ENCODE data around the gene SYNPR.
"Not testable (repeated sequence)": the region's sequence is repeated elsewhere in the genome, so short reads cannot be mapped to it uniquely, and the experiment has no call there.

The SYNPR gene

DNA sequence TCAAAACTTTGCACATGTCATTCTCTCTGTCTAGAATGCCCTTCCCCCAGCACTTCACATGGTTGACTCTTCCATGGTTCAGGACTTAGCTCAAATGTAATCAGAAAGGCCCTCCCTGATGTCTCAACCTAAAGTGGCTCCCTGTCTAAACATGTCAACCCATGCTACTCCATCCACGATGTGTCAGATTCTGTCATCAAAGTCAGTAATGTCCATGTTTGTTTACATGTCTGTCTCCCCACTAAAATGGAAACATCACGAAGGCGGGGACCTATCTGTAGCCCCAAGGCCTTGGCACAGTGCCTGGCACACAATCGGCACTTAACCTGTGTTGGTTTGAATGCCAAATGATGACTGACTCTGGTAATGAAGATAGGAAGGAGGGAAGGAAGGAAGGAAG is 353.6 kb downstream of the SYNPR start:
- no peak for DNase-seq (ENCODE audit: low spot score)

DNA sequence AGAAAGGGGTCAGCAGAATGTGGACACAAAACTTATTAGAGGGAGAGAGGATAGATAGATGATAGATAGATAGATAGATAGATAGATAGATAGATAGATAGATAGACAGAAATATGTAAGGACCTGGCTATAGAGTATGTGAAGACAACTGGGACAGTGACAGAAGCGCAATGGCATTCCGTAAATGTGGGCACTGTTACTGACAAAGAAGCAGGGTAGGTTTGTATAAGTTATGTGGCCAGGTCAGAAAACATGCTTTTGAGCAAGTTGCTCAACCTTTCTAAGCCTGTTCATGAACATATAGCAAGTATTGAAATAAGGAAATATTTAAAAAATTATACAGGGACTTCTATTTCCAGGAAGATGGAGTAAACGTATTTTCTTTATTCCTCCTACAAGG is 357.1 kb downstream of the SYNPR start:
- DNase-seq (ENCODE audit: low spot score): no peak

DNA sequence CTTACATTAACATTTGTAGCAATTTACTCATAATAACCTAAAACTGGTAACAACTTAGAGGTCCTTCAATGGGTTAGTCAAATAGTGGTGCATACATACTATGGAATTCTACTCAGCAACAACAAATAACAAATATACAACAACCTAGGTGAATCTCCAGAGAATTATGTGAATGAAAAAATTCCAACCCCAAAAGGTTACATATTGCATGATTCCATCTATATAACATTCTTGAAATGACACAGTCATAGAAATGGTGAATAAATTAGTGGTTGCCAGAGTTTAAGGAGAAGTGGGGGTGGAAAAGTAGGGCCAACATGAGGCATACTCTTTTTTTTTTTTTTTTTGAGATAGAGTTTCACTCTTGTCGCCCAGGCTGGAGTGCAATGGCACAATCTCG is 361.7 kb downstream of the SYNPR start:
- DNase-seq (ENCODE audit: low spot score): no peak

DNA sequence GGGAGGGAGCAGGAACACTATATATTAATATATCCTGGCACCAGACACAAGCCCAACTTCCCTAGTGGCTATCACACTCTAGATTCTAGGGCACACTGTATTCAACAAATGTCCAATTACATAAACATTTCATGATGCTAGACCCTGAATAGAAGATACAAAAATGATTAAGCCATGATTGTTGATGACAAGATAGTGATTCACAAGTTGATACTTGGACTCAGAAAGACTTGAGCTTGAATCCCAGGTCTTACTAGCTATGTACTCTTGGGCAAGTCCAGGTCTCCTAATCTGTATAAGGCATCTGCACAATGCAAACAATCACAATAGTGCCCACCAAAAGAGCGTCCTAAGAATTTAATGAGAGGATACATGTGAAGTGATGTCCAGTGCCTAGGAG is 364.4 kb downstream of the SYNPR start:
- DNase-seq (ENCODE audit: low spot score): no peak

DNA sequence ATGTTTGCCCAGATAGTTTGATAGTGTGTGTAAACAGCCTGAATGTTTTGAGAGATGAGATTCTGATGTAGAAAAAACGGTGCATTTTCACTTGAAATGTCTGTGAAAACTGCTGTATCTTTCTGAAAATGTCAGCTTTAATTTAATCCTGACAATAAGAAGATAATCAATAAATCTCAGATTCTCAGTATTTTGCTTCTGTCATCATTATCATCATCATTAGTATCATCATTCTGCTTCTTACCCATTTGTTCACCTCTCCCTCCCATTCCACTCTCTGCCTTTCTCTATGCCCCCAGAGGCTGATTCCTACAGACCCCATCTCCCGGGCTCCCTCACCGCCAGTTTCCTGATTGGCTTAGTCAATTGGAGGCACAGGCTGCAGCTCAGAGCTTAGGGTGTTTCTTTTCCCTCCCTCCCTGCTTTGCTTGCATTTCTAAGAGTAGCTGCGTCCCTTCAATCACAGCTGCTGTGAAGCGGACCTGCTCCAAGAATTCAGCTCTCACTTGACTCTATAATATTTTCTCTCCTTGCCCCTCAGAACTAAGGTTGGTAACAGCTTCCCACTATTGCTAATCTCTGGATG is 366.2 kb downstream of the SYNPR start:
- no peak for DNase-seq (ENCODE audit: low spot score)

DNA sequence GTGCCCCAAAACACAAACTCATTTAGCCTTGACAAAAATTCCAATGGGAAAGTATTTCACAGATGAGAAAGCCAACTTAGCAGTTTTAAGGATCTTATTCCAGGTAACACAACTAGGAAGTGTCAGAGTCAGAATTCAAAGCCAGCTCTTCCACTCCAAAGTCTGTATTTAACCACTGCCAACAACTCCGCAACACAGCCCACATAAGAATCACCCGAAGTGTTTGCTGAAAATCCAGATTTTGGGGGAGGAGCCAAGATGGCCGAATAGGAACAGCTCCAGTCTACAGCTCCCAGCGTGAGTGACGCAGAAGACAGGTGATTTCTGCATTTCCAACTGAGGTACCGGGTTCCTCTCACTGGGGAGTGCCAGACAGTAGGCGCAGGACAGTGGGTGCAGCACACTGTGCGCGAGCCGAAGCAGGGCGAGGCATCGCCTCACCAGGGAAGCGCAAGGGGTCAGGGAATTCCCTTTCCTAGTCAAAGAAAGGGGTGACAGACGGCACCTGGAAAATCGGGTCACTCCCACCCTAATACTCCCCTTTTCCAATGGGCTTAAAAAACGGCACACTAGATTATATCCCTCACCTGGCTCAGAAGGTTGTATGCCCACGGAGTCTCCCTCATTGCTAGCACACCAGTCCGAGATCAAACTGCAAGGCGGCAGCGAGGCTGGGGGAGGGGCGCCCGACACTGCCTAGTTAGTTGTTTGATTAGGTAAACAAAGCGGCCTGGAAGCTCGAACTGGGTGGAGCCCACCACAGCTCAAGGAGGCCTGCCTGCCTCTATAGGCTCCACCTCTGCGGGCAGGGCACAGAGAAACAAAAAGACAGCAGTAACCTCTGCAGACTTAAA is 367.0 kb downstream of the SYNPR start:
- not testable (repeated sequence) for DNase-seq (ENCODE audit: low spot score)

DNA sequence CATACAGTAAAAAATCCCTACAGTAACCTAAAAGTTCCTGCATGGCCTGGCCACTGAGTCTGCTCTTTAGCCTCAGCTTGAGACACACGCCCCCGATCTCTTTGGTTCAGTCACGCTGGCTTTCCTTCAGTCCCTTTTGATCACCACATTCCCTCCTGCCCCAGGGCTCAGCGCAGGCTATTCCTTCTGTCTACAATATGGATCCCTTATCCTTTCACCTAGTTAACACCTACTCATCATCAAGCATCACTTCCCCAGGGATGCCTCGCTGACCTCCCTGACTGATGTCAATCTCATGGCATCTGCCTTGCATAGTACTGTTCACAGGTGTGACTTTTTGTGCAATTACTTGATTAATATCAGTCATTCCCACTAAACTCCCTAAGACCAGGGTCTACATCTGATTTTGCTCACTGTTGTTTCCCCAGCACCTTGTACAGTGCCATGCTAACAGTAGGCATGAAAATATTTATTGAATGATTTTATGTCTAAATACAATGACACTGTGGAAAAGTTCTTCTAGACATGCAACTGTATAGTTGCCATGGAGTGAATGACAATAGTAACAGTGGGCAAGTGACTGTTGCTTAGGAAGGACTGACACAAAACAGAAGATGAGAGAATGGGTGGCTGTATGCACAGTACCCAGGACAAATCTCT is 374.1 kb downstream of the SYNPR start, which contains the start of gene SNTN:
Gene SNTN (plus strand): TSS at position 610 of the 660 bp plus-strand sequence. CDS start 13 bp downstream, at position 623.
- DNase-seq (ENCODE audit: low spot score): no peak

DNA sequence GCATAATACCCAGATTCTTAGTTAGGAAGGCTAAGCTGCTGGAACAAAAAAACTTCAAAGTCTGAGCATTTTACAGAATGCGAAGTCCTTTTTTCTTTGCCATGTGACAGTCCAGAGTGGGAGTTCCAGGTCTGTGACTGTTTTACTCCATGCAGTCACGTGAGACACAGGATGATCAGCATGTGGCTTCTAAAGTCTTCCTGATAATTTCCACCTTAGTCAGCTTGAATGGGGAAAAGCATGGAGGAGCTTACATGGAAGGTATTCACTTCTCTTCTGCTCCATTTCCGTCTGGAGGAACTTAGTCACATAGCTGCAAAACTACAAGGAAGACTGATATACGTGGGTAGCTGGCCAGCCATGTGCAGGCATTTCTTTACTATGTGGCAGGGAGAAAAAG is 376.1 kb downstream of the SYNPR start:
- no peak for DNase-seq (ENCODE audit: low spot score)

DNA sequence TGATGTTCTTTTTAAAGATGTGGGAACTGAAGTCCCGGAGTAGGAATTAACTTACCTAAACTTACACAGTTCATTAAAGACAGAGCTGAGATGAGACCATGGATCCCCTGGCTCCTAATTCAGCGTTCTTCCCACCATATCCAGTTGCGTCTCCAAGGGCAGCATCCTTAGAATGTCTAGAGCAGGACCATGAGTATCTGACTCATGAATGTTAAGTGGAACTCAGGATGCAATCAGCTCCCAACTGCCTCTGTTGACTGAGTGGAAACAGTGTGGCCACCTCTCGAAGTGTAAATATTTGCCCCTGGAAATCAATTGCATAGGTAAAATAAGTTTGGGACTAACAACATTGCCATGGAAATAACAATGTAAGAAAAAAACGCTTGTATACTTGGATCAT is 376.8 kb downstream of the SYNPR start:
- DNase-seq (ENCODE audit: low spot score): no peak

DNA sequence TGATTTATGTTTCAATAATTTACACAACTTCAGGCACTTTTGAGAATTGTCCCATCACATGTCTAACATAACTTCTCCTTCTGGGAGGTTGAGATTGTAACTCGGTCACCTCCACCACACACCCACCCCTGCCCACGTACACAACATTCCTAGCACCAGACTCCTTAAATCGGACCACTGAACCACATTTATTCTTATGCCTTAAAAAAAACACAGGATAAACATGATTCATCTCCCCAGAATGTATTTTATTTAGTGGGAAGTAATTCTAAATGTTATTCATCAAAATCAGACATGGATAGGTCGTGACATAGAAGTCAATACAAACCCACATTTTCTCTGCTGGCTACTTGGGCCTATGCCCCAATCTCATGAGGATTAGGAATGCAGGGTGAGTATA is 377.4 kb downstream of the SYNPR start:
- DNase-seq (ENCODE audit: low spot score): no peak

DNA sequence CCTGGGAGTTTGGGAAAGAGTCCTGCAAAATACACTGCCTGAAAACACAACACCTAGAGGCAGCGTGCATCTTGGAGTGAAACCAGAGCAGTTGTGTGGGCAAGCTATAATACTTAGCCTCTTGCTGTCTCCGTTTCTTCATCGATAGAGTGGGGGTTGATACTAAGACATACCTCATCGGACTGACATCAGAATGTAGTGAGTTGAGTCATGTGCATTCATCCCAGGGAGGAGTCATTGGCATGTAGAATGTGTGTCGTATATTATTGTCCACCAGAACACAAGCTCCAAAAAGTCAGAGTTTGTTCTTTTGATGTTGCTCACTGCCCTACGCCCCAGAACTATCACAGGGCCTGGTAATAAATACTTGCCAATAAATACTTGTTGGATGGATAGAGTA is 378.7 kb downstream of the SYNPR start:
- DNase-seq (ENCODE audit: low spot score): no peak

DNA sequence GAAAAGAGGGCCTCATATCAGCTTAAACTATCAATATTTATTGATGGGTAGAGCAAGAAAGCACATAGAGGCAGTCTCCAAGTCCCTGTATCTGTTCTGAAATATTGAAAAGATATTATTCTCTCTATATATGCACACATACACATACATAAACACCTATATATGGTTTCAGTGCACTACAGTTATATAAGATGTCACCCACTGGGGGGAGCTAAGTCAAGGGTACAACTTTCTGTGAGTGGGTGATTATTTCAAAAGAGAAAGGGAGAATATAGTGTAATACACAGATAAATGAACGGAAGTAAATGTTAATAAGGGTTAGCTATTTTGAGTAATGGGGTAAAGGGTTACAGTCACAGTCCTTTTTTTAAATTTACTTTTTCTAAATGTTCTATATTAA is 383.1 kb downstream of the SYNPR start:
- no peak for DNase-seq (ENCODE audit: low spot score)

DNA sequence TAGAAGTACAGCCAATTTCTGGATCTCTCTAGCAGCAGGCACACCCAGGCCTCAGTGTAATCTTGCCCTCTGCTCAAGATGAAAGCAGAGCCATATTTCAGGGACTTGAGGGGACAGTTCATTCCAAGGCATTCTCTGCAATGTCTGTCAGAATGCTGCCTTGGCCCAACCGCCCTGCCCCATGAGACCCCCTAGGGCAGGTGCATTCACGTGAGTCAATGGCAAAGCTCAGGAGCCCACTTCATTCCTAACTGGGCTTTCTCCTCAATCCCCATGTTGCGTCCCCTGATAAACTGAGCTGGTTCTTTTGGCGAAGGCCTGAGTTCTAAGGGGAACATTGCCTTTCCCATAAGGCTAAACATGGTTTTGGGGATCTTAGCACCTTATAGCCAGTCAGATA is 383.9 kb downstream of the SYNPR start:
- no peak for DNase-seq (ENCODE audit: low spot score)

DNA sequence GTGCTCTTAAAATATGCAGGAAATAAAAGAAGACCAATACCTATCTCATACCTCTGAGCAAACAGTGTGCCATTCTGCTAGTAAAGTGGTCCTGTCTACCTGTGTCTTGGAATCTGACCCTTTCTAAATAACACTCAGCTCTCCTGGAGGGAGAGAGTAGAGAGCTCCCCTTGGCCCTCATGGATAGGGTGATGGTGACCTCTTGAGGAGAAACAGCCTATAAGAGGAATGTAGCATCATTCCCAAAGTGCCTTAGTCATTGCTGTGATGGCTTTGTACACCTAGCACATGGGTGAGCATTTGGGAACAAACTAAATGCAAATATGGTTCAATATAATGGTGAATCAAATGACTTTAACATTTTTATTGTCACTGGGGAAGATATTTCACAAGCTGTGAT is 384.4 kb downstream of the SYNPR start:
- no peak for DNase-seq (ENCODE audit: low spot score)

Data from putamen (tissue), 1 donor.